Measurements from ENCODE around the gene KRT77. TPM values are rescaled to one million over a fixed set of nuclear protein-coding genes. Genes with fewer than 3 reads are reported as not detected.

KRT77 gene
- polyA plus RNA-seq, 1 of the 3 experiments (the other 2 are of a cell fraction), result not detected

GRCh38 chr12:52648012-52648550, 55.2 kb downstream of the KRT77 start:
- Histone ChIP-seq H2AFZ (ENCODE audit: low read depth) (no peak overlapping the region), H3K9me2 (no peaks in the 10 kb centered on the region), H3K4me3 (ENCODE audit: low read depth in 2 of 2, low read length in 1 of 2) (no peak overlapping the region), H3F3A (replicated peaks; ENCODE audit: insufficient read depth) (no peaks in the 10 kb centered on the region), H4K20me1 (ENCODE audit: insufficient read depth) (no peaks in the 10 kb centered on the region), H3K27me3 (ENCODE audit: insufficient read depth) (peaks cover 57% of the 10 kb centered on the region), H3K79me2 (ENCODE audit: insufficient read depth) (no peaks in the 10 kb centered on the region), H3K4me2 (no peak overlapping the region), H3K36me3 (replicated peaks in 1 of 2; ENCODE audit: control insufficient read depth in 1 of 2, insufficient read depth in 2 of 2, low read length in 1 of 2) (no peaks in the 10 kb centered on the region), H3K9ac (no peak overlapping the region), H3K4me1 (ENCODE audit: control insufficient read depth in 1 of 2, insufficient read depth in 2 of 2, low read depth in 1 of 2, low read length in 1 of 2) (no peaks in the 10 kb centered on the region), H3K9me3 (no peaks in the 10 kb centered on the region), H3K27ac (ENCODE audit: low read depth in 2 of 2, low read length in 1 of 2) (no peak overlapping the region)
- no peak for DNase-seq
- TF ChIP-seq NFIC (IDR thresholded peaks at IDR 0.05; ENCODE audit: borderline replicate concordance) (no peak), IRF3 (IDR thresholded peaks at IDR 0.05; ENCODE audit: low read depth, low read length) (no peak), EP300 (IDR thresholded peaks at IDR 0.05; ENCODE audit: borderline replicate concordance in 1 of 2, low read depth in 1 of 2, low read length in 1 of 2) (no peak)
- WGBS (ENCODE audit: low lambda C conversion rate), result 44% methylated on average over 7 of the region's 8 CpGs
- ChIA-PET POLR2A (no interaction called here), CTCF (no interaction called here)

GRCh38 chr12:52647601-52648000, 55.7 kb downstream of the KRT77 start:
- Histone ChIP-seq H4K20me1 (ENCODE audit: insufficient read depth) (no peaks in the 10 kb centered on the region), H3K4me1 (ENCODE audit: control insufficient read depth in 1 of 2, insufficient read depth in 2 of 2, low read depth in 1 of 2, low read length in 1 of 2) (no peaks in the 10 kb centered on the region), H3K27me3 (ENCODE audit: insufficient read depth) (peaks cover 57% of the 10 kb centered on the region), H3K79me2 (ENCODE audit: insufficient read depth) (no peaks in the 10 kb centered on the region), H3K9me2 (no peaks in the 10 kb centered on the region), H3K9ac (no peak overlapping the region), H3K4me3 (ENCODE audit: low read depth in 2 of 2, low read length in 1 of 2) (no peak overlapping the region), H2AFZ (ENCODE audit: low read depth) (no peak overlapping the region), H3K4me2 (no peak overlapping the region), H3F3A (replicated peaks; ENCODE audit: insufficient read depth) (no peaks in the 10 kb centered on the region), H3K9me3 (no peaks in the 10 kb centered on the region), H3K27ac (ENCODE audit: low read depth in 2 of 2, low read length in 1 of 2) (no peak overlapping the region), H3K36me3 (replicated peaks in 1 of 2; ENCODE audit: control insufficient read depth in 1 of 2, insufficient read depth in 2 of 2, low read length in 1 of 2) (no peaks in the 10 kb centered on the region)
- CTCF ChIA-PET, result no interaction called here
- TF ChIP-seq YY1 (IDR thresholded peaks at IDR 0.05; ENCODE audit: low read depth) (no peak), POLR2AphosphoS5 (IDR thresholded peaks at IDR 0.05; ENCODE audit: low read depth, low read length) (no peak), SMC3 (IDR thresholded peaks at IDR 0.05; ENCODE audit: low read depth, low read length) (no peak), GATA2 (CRISPR knock-in tag; IDR thresholded peaks at IDR 0.05) (no peak), NFIC (IDR thresholded peaks at IDR 0.05; ENCODE audit: borderline replicate concordance) (no peak), IRF3 (IDR thresholded peaks at IDR 0.05; ENCODE audit: low read depth, low read length) (no peak), REST (IDR thresholded peaks at IDR 0.05; ENCODE audit: low read depth, low read length) (no peak), SIN3A (IDR thresholded peaks at IDR 0.05; ENCODE audit: borderline replicate concordance, low read depth, low read length) (no peak), USF2 (IDR thresholded peaks at IDR 0.05; ENCODE audit: borderline replicate concordance, low read depth, low read length) (no peak), TCF12 (IDR thresholded peaks at IDR 0.05) (no peak), RFX5 (IDR thresholded peaks at IDR 0.05; ENCODE audit: low read length) (no peak), ELF1 (IDR thresholded peaks at IDR 0.05) (no peak), RCOR1 (IDR thresholded peaks at IDR 0.05; ENCODE audit: low read length) (no peak), TEAD4 (IDR thresholded peaks at IDR 0.05; ENCODE audit: borderline replicate concordance, insufficient read depth) (no peak)
- DNase-seq, result no peak
- WGBS (ENCODE audit: low lambda C conversion rate), result 25% methylated on average over 9 of the region's 9 CpGs
- POLR2A ChIA-PET, result no interaction called here

All from SK-N-SH (cell line).